ENCODE results near the gene MTA1.

The MTA1 gene

GRCh38 chr14:105501504-105502291 lies 82.1 kb downstream of the MTA1 start:
- no peak for DNase-seq

GRCh38 chr14:105502446-105503295 lies 83.0 kb downstream of the MTA1 start:
- no peak for DNase-seq

- no peak for DNase-seq
These were observed 83.6 kb downstream of the MTA1 start for GRCh38 chr14:105503296-105503640.

- DNase-seq, result no peak
These were observed 84.5 kb downstream of the MTA1 start for GRCh38 chr14:105503935-105504692.

DNA sequence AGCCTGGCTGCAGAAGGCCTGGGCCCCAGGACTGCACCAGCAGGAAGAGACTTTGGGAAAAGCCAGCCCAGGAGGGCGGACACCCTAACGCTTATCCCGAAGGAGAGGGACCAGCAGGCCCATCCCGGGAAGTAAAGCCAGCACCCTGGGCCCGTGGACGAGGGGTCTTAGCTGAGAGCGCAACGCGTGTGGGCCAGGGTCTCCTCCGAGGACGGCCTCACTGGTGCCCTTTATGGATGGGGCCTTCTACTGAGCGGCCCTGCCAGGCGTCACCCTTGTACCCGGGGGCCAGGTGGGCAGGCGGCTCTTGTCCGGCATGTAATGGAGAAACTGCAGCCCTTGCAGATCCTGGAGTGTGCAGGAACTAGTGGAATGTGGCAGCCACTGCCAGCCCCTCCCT lies 85.5 kb downstream of the MTA1 start:
- DNase-seq, result no peak

GRCh38 chr14:105507247-105507646 lies 87.6 kb downstream of the MTA1 start:
- DNase-seq, result no peak

GRCh38 chr14:105508069-105508468 lies 88.4 kb downstream of the MTA1 start:
- no peak for DNase-seq

DNA sequence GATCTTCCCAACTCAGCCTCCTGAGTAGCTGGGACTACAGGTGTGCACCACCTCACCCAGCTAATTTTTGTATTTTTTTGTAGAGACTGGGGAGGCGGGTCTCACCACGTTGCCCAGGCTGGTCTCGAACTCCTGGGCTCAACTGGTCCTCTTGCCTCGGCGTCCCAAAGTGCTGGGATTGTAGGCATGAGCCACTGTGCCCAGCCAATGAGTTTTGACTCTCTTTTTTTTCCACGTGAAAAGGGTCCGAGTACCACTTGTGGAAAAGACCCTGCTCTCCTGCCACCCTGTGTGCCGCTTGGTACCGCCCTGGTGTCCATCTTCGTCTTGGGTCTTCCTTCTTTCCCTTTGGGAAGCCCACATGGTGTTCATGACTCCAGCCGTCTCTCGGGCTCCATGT lies 89.0 kb downstream of the MTA1 start:
- no peak for DNase-seq

DNA sequence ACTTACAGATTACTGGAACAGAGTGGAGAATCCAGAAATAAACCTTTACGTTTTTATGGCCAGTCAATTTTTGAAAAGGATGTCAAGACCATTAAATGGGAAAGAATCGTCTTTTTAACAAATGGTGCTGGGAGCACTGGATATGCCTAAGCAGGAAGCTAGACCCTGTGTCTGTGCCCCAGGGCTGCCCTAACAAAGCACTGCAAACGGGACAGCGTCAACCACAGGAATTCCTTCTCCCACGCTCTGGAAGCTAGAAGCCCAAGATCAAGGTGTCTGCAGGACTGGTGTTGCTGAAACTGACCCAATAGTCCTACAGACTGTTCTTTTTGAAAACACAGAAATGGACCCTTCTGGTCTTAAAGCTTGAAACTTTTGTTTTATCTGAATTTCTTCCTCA lies 97.5 kb downstream of the MTA1 start:
- DNase-seq, result no peak

- no peak for DNase-seq
These were observed 100.5 kb downstream of the MTA1 start for GRCh38 chr14:105519946-105520698.
